Spinal cord (tissue), 10 donors: ENCODE data around the gene NTRK2. TPM values are rescaled to one million over a fixed set of nuclear protein-coding genes. Genes with fewer than 3 reads are reported as not detected.
A peak's percentile ranks its signal among the peaks of the same experiment; 100 is the strongest.

Source experiments
- DNase-seq, 6 donors: peaks; one replicate each; pipeline versions ENCODE4 v3.0.0 to v3.0.0-alpha.2; 2013 to 2015; ENCODE audit warnings: low spot score in 6 of 6, low read depth in 4 of 6
- H3K27ac ChIP-seq: one replicate; pipeline ENCODE4 v1.5.1; 2013; ENCODE audit warnings: low read depth, low read length, control low read depth
- H3K27me3 ChIP-seq: one replicate; pipeline ENCODE4 v1.6.1; 2013; ENCODE audit warnings: low read length; ENCODE audit not compliant: control insufficient read depth, insufficient read depth
- H3K36me3 ChIP-seq: one replicate; pipeline ENCODE4 v1.6.1; 2013; ENCODE audit warnings: low read length; ENCODE audit not compliant: control insufficient read depth, insufficient read depth
- H3K4me1 ChIP-seq: one replicate; pipeline ENCODE4 v1.6.1; 2013; ENCODE audit warnings: low read length; ENCODE audit not compliant: control insufficient read depth, insufficient read depth
- H3K4me3 ChIP-seq: one replicate; pipeline ENCODE4 v1.5.1; 2013; ENCODE audit warnings: low read depth, low read length, control low read depth
- H3K9me3 ChIP-seq: one replicate; pipeline ENCODE4 v1.6.1; 2013; ENCODE audit warnings: low read length; ENCODE audit not compliant: control insufficient read depth, insufficient read depth
- WGBS: methylation state at CpG from one replicate; pipeline ENCODE4 v1.1.5; 2013; ENCODE audit warnings: missing lambda C conversion rate; ENCODE audit not compliant: insufficient coverage; 5-methylcytosine and 5-hydroxymethylcytosine counted together
- polyA plus RNA-seq, 2 donors: library from polyadenylated mRNA; unstranded; fragments of 120-200 nt; gene quantifications; one replicate each; pipeline ENCODE4 v1.2.1, GENCODE V29; 2013; ENCODE audit not compliant: insufficient read length in 2 of 2
- total RNA-seq, 2 donors: library from RNA; depleted of rRNA in 1 of 2; stranded (reverse); fragments of 120-200 nt in 1 of 2; fragments of >200 nt in 1 of 2; gene quantifications; one replicate each; pipeline versions ENCODE4 v1.2.3 to v1.2.4, GENCODE V29; 2013 to 2014
- donor health status: healthy.

NTRK2 gene
- total and polyA plus RNA-seq, 4 donors = 119 to 185 (median 146) TPM

DNA sequence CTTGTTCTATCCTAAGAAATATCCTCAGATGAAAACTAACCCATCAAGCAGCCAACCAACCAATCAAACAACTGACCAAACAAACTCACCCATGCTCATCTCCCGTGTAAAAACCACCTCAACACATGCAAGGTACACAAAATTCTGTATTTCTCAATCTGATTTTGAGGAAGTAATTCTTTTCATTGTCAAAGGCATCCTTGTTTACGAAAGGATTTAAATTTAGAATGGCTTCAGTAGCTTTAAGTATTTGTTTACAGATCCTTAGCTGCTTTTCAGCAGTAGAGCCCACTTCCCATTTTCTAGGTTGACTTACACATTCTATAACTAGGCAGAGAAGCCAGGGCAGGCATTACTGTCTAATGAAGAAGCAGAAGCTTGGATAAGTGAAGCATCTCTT lies 78.6 kb downstream of the NTRK2 start:
- no peaks in the 10 kb centered on the region for H3K9me3 ChIP-seq
- no peaks in the 10 kb centered on the region for H3K4me1 ChIP-seq
- H3K4me3 ChIP-seq = no peak overlapping the region
- H3K27ac ChIP-seq = no peak overlapping the region
- no CpG with 5 or more reads among the region's 2 CpGs for WGBS
- H3K36me3 ChIP-seq = peaks cover 15% of the 10 kb centered on the region
- H3K27me3 ChIP-seq = no peaks in the 10 kb centered on the region
- no peak for DNase-seq

GRCh38 chr9:84750152-84750865 lies 80.8 kb downstream of the NTRK2 start:
- H3K27ac ChIP-seq = no peak overlapping the region
- no peak overlapping the region for H3K4me3 ChIP-seq
- WGBS = 50% methylated on average over 3 of the region's 5 CpGs
- H3K9me3 ChIP-seq = no peaks in the 10 kb centered on the region
- peaks cover 17% of the 10 kb centered on the region for H3K36me3 ChIP-seq
- H3K27me3 ChIP-seq = no peaks in the 10 kb centered on the region
- no peaks in the 10 kb centered on the region for H3K4me1 ChIP-seq
- DNase-seq = peak in 1 of 6 donors; percentile 42

GRCh38 chr9:84751921-84752320 lies 82.4 kb downstream of the NTRK2 start:
- Histone ChIP-seq H3K27me3 (no peaks in the 10 kb centered on the region), H3K27ac (no peak overlapping the region), H3K9me3 (no peaks in the 10 kb centered on the region), H3K36me3 (peaks cover 7% of the 10 kb centered on the region), H3K4me1 (no peaks in the 10 kb centered on the region), H3K4me3 (no peak overlapping the region)
- DNase-seq = no peak
- WGBS = no CpG with 5 or more reads among the region's 3 CpGs

GRCh38 chr9:84754461-84754860 lies 84.9 kb downstream of the NTRK2 start:
- H3K9me3 ChIP-seq = no peaks in the 10 kb centered on the region
- DNase-seq = no peak
- H3K4me1 ChIP-seq = no peaks in the 10 kb centered on the region
- WGBS = no CpG with 5 or more reads among the region's 3 CpGs
- no peak overlapping the region for H3K4me3 ChIP-seq
- H3K27me3 ChIP-seq = no peaks in the 10 kb centered on the region
- H3K27ac ChIP-seq = no peak overlapping the region
- peaks cover 3% of the 10 kb centered on the region for H3K36me3 ChIP-seq

GRCh38 chr9:84754881-84755280 lies 85.4 kb downstream of the NTRK2 start:
- H3K27ac ChIP-seq = no peak overlapping the region
- 100% methylated on average over 2 of the region's 5 CpGs for WGBS
- no peak for DNase-seq

DNA sequence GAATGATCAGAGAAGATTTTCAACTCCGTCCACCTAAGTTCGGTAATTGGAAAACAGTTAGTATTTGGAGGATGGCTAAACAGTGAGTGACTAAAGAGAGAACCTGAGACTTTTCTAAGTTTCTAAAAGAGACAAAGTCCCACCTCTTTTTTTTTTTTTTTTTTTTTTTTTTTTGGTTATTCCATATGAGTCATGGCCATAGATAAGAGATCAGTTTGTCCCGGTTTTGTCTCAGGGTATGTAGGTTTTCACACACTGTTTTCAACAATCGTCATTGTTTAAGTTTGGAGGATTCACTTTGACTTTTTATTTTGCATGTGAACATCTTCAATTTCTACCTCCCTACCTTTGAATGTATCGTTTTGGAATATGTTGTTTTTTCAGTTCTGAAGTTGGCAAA lies 85.9 kb downstream of the NTRK2 start:
- DNase-seq = no peak
- no peaks in the 10 kb centered on the region for H3K4me1 ChIP-seq
- WGBS = no CpG with 5 or more reads among the region's 5 CpGs
- no peak overlapping the region for H3K27ac ChIP-seq
- H3K9me3 ChIP-seq = no peaks in the 10 kb centered on the region
- H3K4me3 ChIP-seq = no peak overlapping the region
- H3K27me3 ChIP-seq = no peaks in the 10 kb centered on the region
- H3K36me3 ChIP-seq = peaks cover 3% of the 10 kb centered on the region

More at GRCh38 chr9:84754881-84755280, 85.4 kb downstream of the NTRK2 start:
- H3K4me1 ChIP-seq = no peaks in the 10 kb centered on the region
- no peaks in the 10 kb centered on the region for H3K9me3 ChIP-seq
- peaks cover 3% of the 10 kb centered on the region for H3K36me3 ChIP-seq
- H3K27me3 ChIP-seq = no peaks in the 10 kb centered on the region
- H3K4me3 ChIP-seq = no peak overlapping the region

DNA sequence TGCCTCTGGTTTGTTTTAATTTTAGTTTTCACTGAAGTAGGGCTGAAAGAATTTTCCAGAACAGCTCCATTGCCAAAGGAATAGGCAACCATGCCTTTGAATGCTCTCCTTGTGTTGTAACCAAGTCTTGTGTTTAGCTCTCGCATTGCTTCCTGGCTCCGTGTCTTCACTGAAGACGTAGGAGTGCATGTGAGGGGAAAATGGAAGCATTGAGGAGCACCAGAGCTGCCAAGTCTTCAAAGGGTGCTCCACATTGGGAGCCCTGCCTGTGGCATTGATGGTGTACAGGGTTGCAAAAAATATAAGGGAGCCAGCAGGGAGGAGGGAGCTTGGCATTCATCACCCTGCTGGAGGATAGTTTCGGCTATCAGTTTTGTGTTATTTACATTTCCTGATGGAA lies 86.6 kb downstream of the NTRK2 start:
- WGBS = 63% methylated on average over 3 of the region's 4 CpGs
- Histone ChIP-seq H3K4me1 (no peaks in the 10 kb centered on the region), H3K27me3 (no peaks in the 10 kb centered on the region), H3K36me3 (peaks cover 3% of the 10 kb centered on the region), H3K4me3 (no peak overlapping the region), H3K9me3 (no peaks in the 10 kb centered on the region), H3K27ac (peak overlapping the region; percentile 13)
- peak in 1 of 6 donors; percentile 25 for DNase-seq

DNA sequence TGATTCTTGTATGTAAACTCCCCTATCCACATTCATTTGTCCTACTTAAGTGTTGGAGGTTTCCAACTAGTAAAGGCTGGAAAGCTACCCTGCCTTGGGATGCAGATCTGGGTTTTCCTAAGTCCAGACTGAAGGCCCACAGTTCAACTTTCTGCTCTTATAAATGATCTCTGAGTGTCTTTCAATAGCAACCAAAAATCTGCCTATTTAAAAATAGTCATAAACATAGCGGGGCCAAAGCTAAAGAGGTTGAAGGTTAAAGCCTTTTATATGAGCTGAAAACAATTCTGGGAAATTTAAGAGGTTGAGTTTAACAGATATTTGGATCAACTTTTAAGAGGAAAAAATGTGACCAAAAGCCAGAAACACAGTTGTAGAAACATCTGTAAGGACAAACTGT lies 87.2 kb downstream of the NTRK2 start:
- Histone ChIP-seq H3K4me3 (no peak overlapping the region), H3K27ac (peak overlapping the region; percentile 13), H3K36me3 (peaks cover 3% of the 10 kb centered on the region), H3K9me3 (no peaks in the 10 kb centered on the region), H3K4me1 (no peaks in the 10 kb centered on the region), H3K27me3 (no peaks in the 10 kb centered on the region)
- no peak for DNase-seq
- no CpG with 5 or more reads among the region's 1 CpG for WGBS

GRCh38 chr9:84758817-84759216 lies 89.3 kb downstream of the NTRK2 start:
- H3K4me3 ChIP-seq = no peak overlapping the region
- no peaks in the 10 kb centered on the region for H3K27me3 ChIP-seq
- no CpG with 5 or more reads among the region's 1 CpG for WGBS
- no peaks in the 10 kb centered on the region for H3K9me3 ChIP-seq
- H3K36me3 ChIP-seq = no peaks in the 10 kb centered on the region
- no peak overlapping the region for H3K27ac ChIP-seq
- H3K4me1 ChIP-seq = no peaks in the 10 kb centered on the region
- DNase-seq = no peak

DNA sequence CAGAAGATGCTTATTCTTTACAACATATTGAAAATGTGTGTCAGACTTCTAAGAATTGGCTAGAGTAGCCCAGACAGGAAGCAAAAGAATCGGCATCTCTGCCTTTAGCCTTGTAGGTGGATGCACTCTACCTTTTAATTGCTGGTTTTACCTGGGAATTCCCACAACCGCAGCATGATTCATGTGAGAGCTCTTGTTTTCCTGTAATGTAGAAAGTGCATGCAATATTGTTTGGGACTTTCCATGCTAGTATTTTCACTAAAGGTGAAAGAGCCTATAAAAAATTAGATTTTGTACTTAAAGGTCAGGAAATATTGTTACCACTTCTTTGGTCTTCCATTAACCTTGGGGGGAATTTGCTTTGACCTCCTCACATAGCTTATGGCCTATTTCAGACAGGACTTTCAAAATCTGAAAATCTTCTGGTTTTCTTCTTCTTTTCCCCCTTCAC lies 89.8 kb downstream of the NTRK2 start:
- no peaks in the 10 kb centered on the region for H3K9me3 ChIP-seq
- no peaks in the 10 kb centered on the region for H3K27me3 ChIP-seq
- H3K27ac ChIP-seq = no peak overlapping the region
- no peak for DNase-seq
- H3K36me3 ChIP-seq = no peaks in the 10 kb centered on the region
- no CpG with 5 or more reads among the region's 2 CpGs for WGBS
- H3K4me3 ChIP-seq = no peak overlapping the region
- no peaks in the 10 kb centered on the region for H3K4me1 ChIP-seq
